IMR-90 (cell line): ENCODE results near the gene S100A11. TPM values are rescaled to one million over a fixed set of nuclear protein-coding genes. Genes with fewer than 3 reads are reported as not detected.

Experiments
- ATAC-seq: fragments of 200-7000 bp; cut with Tn5 transposase; 2 replicates; pipeline ENCODE4 v1.9.1; 2020; ENCODE audit warnings: low read depth, mild to moderate bottlenecking, moderate library complexity
- BruUV-seq: library from RNA; stranded (reverse); fragments of 400-500 nt; replicated peaks from 2 replicates; lab custom pipeline; 2021; lab: Mats Ljungman, UMichigan
- CTCF ChIA-PET: fragments of 300-600 bp; formaldehyde crosslinking; extraction: SDS; loops from one replicate; lab custom pipeline; 2021; ENCODE audit warnings: antibody characterized with exemption; lab: Yijun Ruan, JAX
- POLR2A ChIA-PET: fragments of 300-600 bp; sonication (Branson Sonifier 250); formaldehyde crosslinking; loops from one replicate; lab custom pipeline; 2022; ENCODE audit warnings: antibody characterized with exemption; ENCODE audit not compliant: unreplicated experiment; lab: Charles Lee
- DNase-seq: peaks from one replicate; pipeline ENCODE4 v3.0.0; 2013
- H2AFZ ChIP-seq: replicated peaks from 2 replicates; pipeline ENCODE3; 2013; ENCODE audit warnings: low read length, mild to moderate bottlenecking; ENCODE audit not compliant: poor library complexity
- H2AK5ac ChIP-seq: 2 replicates; pipeline ENCODE4 v1.6.1; 2013; ENCODE audit warnings: low read depth, low read length, inconsistent platforms
- H2AK9ac ChIP-seq: replicated peaks from 2 replicates; pipeline ENCODE3; 2013; ENCODE audit warnings: mild to moderate bottlenecking, low read depth, low read length, moderate library complexity; ENCODE audit not compliant: poor library complexity
- H2BK120ac ChIP-seq: 2 replicates; pipeline ENCODE4 v1.6.1; 2013; ENCODE audit warnings: low read depth, low read length, inconsistent platforms
- H2BK15ac ChIP-seq: 3 replicates; pipeline ENCODE4 v1.6.1; 2013; ENCODE audit warnings: low read depth, low read length, inconsistent platforms
- H2BK20ac ChIP-seq: 2 replicates; pipeline ENCODE4 v1.6.1; 2013; ENCODE audit warnings: low read depth, mild to moderate bottlenecking, inconsistent platforms, low read length, moderate library complexity
- H2BK5ac ChIP-seq: 2 replicates; pipeline ENCODE4 v1.6.1; 2013; ENCODE audit warnings: mild to moderate bottlenecking, low read depth, low read length, inconsistent platforms; ENCODE audit not compliant: poor library complexity, severe bottlenecking
- H3K14ac ChIP-seq: replicated peaks from 2 replicates; pipeline ENCODE4 v1.6.1; 2013; ENCODE audit warnings: low read depth, low read length, inconsistent platforms
- H3K18ac ChIP-seq: 2 replicates; pipeline ENCODE4 v1.6.1; 2013; ENCODE audit warnings: low read depth, low read length, control low read depth
- H3K23ac ChIP-seq: 2 replicates; pipeline ENCODE4 v1.6.1; 2013; ENCODE audit warnings: low read depth, low read length, inconsistent platforms
- H3K27ac ChIP-seq: 2 replicates; pipeline ENCODE4 v1.5.1; 2013; ENCODE audit warnings: mild to moderate bottlenecking, control low read depth, low read length; ENCODE audit not compliant: insufficient read depth
- H3K27me3 ChIP-seq: 2 replicates; pipeline ENCODE4 v1.6.1; 2013; ENCODE audit warnings: low read length; ENCODE audit not compliant: control insufficient read depth, insufficient read depth
- H3K36me3 ChIP-seq: 2 replicates; pipeline ENCODE4 v1.6.1; 2013; ENCODE audit warnings: low read length, mixed read lengths; ENCODE audit not compliant: control insufficient read depth, insufficient read depth
- H3K4ac ChIP-seq: 2 replicates; pipeline ENCODE4 v1.6.1; 2013; ENCODE audit warnings: low read depth, low read length, inconsistent platforms
- H3K4me1 ChIP-seq: 2 replicates; pipeline ENCODE4 v1.6.1; 2013; ENCODE audit warnings: low read length, mixed read lengths; ENCODE audit not compliant: control insufficient read depth, insufficient read depth
- H3K4me2 ChIP-seq: 2 replicates; pipeline ENCODE4 v1.6.1; 2013; ENCODE audit warnings: low read depth, mild to moderate bottlenecking, control low read depth, low read length, moderate library complexity
- H3K4me3 ChIP-seq: 2 replicates; pipeline ENCODE4 v1.5.1; 2013; ENCODE audit warnings: low read depth, mild to moderate bottlenecking, control low read depth, low read length, moderate library complexity; ENCODE audit not compliant: insufficient read depth
- H3K56ac ChIP-seq: 2 replicates; pipeline ENCODE4 v1.6.1; 2013; ENCODE audit warnings: low read length, inconsistent platforms; ENCODE audit not compliant: insufficient read depth; ENCODE audit errors: extremely low read depth
- H3K79me1 ChIP-seq, 2 experiments: 2 replicates each; pipeline ENCODE4 v1.6.1; 2013; ENCODE audit warnings: low read length in 2 of 2, inconsistent platforms in 1 of 2, low read depth in 1 of 2
- H3K9ac ChIP-seq: 2 replicates; pipeline ENCODE4 v1.6.1; 2013; ENCODE audit warnings: low read depth, low read length, control low read depth
- H3K9me1 ChIP-seq: 2 replicates; pipeline ENCODE4 v1.6.1; 2013; ENCODE audit warnings: low read length, inconsistent platforms; ENCODE audit not compliant: insufficient read depth
- H3K9me3 ChIP-seq: 2 replicates; pipeline ENCODE4 v1.6.1; 2013; ENCODE audit warnings: low read length; ENCODE audit not compliant: control insufficient read depth, insufficient read depth
- H4K20me1 ChIP-seq: 2 replicates; pipeline ENCODE4 v1.6.1; 2013; ENCODE audit warnings: low read length, inconsistent platforms; ENCODE audit not compliant: insufficient read depth
- H4K5ac ChIP-seq: 2 replicates; pipeline ENCODE4 v1.6.1; 2013; ENCODE audit warnings: mild to moderate bottlenecking, low read depth, low read length, control low read depth
- H4K8ac ChIP-seq, 2 experiments: 2 replicates each; pipeline ENCODE4 v1.6.1; 2013; ENCODE audit warnings: low read depth in 2 of 2, low read length in 2 of 2, control low read depth in 1 of 2, inconsistent platforms in 1 of 2
- H4K91ac ChIP-seq: 2 replicates; pipeline ENCODE4 v1.6.1; 2013; ENCODE audit warnings: low read depth, low read length, inconsistent platforms; ENCODE audit not compliant: insufficient read depth
- CHD1 ChIP-seq: IDR thresholded peaks from 2 replicates; pipeline ENCODE4 v1.6.1; 2012; ENCODE audit warnings: low read depth, low read length, improper control_type of control experiment
- CTCF ChIP-seq: conservative IDR thresholded peaks from 2 replicates; pipeline ENCODE4 v1.5.1; 2012; ENCODE audit warnings: mild to moderate bottlenecking, low read depth, low read length, improper control_type of control experiment
- FOS ChIP-seq: fragments of 150-350 bp; IDR thresholded peaks from 2 replicates; pipeline ENCODE4 v1.6.1; 2016; ENCODE audit warnings: low read depth, low read length
- MXI1 ChIP-seq: IDR thresholded peaks from 2 replicates; pipeline ENCODE4 v1.6.1; 2012; ENCODE audit warnings: low read depth, mild to moderate bottlenecking, low read length, moderate library complexity, borderline replicate concordance
- NFE2L2 ChIP-seq: fragments of 150-350 bp; IDR thresholded peaks from 2 replicates; pipeline ENCODE4 v1.6.1; 2016; ENCODE audit warnings: low read depth, mild to moderate bottlenecking, low read length
- RAD21 ChIP-seq: IDR thresholded peaks from 2 replicates; pipeline ENCODE4 v1.6.1; 2012; ENCODE audit warnings: low read length, improper control_type of control experiment
- RFX5 ChIP-seq: IDR thresholded peaks from 2 replicates; pipeline ENCODE4 v1.8.0; 2012; ENCODE audit warnings: low read depth, mild to moderate bottlenecking, low read length, moderate library complexity
- USF2 ChIP-seq: fragments of 150-350 bp; IDR thresholded peaks from 2 replicates; pipeline ENCODE4 v1.6.1; 2017; ENCODE audit warnings: mild to moderate bottlenecking, antibody characterized with exemption, low read length, low read depth
- WGBS, 2 experiments: methylation state at CpG; one replicate each; pipeline versions ENCODE4 v1.1.5 to v1.1.7; 2013; ENCODE audit warnings: missing lambda C conversion rate in 2 of 2; ENCODE audit not compliant: insufficient read length in 1 of 2; ENCODE audit errors: extremely low coverage in 2 of 2; 5-methylcytosine and 5-hydroxymethylcytosine counted together
- dilution Hi-C: fragments of 300-500 bp; cut with HindIII; formaldehyde crosslinking; loops from one replicate; pipeline ENCODE4 v1.14.3; 2018; ENCODE audit warnings: low sequenced_read_pairs; ENCODE audit not compliant: unreplicated experiment
- in situ Hi-C: fragments of 300-500 bp; cut with MboI; formaldehyde crosslinking; loops from 3 replicates; pipeline ENCODE4 v1.14.3; 2019; ENCODE audit warnings: low sequenced_read_pairs, inconsistent platforms, mixed read lengths
- intact Hi-C: fragments of 100-400 bp; cut with micrococcal nuclease; formaldehyde crosslinking; loops from 2 replicates; pipeline ENCODE4 v1.10.0; 2022
- polyA plus RNA-seq, 3 experiments: library from polyadenylated mRNA; depleted of rRNA; stranded (reverse); fragments of >200 nt; gene quantifications; 2 replicates each; pipeline ENCODE4 v1.2.3, GENCODE V29; 2012; ENCODE audit warnings: low replicate concordance in 1 of 3
- total RNA-seq: library from RNA; depleted of rRNA; stranded (reverse); fragments of >200 nt; gene quantifications from 2 replicates; pipeline ENCODE4 v1.2.3, GENCODE V29; 2012

S100A11 gene
- total and polyA plus RNA-seq, 2 of the 4 experiments (the other 2 are of a cell fraction) = 167 to 1,402 TPM

- Histone ChIP-seq H2BK20ac (no peak overlapping the region), H2BK5ac (no peak overlapping the region), H4K91ac (no peak overlapping the region), H4K20me1 (no peaks in the 10 kb centered on the region), H3K4ac (no peak overlapping the region), H2BK120ac (no peak overlapping the region), H3K27ac (no peak overlapping the region), H3K14ac (no peak overlapping the region), H3K9me1 (no peaks in the 10 kb centered on the region), H3K4me3 (no peak overlapping the region), H3K27me3 (peaks cover 6% of the 10 kb centered on the region), H3K56ac (no peak overlapping the region), H3K18ac (no peak overlapping the region), H4K8ac (no peak overlapping the region), H3K79me1 (no peaks in the 10 kb centered on the region), H3K4me1 (no peaks in the 10 kb centered on the region), H2AK9ac (no peak overlapping the region), H3K4me2 (no peak overlapping the region), H2AFZ (no peak overlapping the region), H2BK15ac (no peak overlapping the region), H3K9me3 (no peaks in the 10 kb centered on the region), H3K36me3 (no peaks in the 10 kb centered on the region), H4K5ac (no peak overlapping the region), H3K9ac (no peak overlapping the region), H3K23ac (no peak overlapping the region), H2AK5ac (no peak overlapping the region)
- in situ Hi-C loops = no loop called here
- no peak for TF ChIP-seq CHD1
- no peak for TF ChIP-seq MXI1
- TF ChIP-seq NFE2L2 = no peak
- no peak for TF ChIP-seq RFX5
- no peak for TF ChIP-seq CTCF
- TF ChIP-seq FOS = no peak
- TF ChIP-seq RAD21 = no peak
- TF ChIP-seq USF2 = no peak
- dilution Hi-C loops = no loop called here
- ATAC-seq (no peak), DNase-seq (no peak)
- BruUV-seq = no TSS peak
- no CpG with 5 or more reads among the region's 1 CpG for WGBS, 2 experiments
- POLR2A ChIA-PET = no interaction called here
- CTCF ChIA-PET = no interaction called here
- intact Hi-C loops = no loop called here
Measured at GRCh38 chr1:152067929-152068328, 31.1 kb upstream of the S100A11 start.
